ENCODE results near the gene DUSP2. TPM values are rescaled to one million over a fixed set of nuclear protein-coding genes. Genes with fewer than 3 reads are reported as not detected.

DUSP2 gene
- total and polyA plus RNA-seq, 2 donors (not counting 1 experiment from before 2014, with no cell fraction given) = 0.17 to 0.33 TPM

- Histone ChIP-seq H4K20me1 (ENCODE audit: control insufficient read depth, extremely low read depth, insufficient read depth, low read length) (no peaks in the 10 kb centered on the region), H3K9me3 (ENCODE audit: control insufficient read depth, insufficient read depth, low read depth, low read length) (no peaks in the 10 kb centered on the region), H3K9ac (ENCODE audit: insufficient read depth, low read length) (no peak within 1 kb of the TSS), H3K27me3 (ENCODE audit: control insufficient read depth, insufficient read depth, low read length) (peaks cover 36% of the 10 kb centered on the region), H3K79me2 (ENCODE audit: control insufficient read depth, insufficient read depth, low read length) (no peaks in the 10 kb centered on the region), H2AFZ (ENCODE audit: low read length) (no peak within 1 kb of the TSS), H3K27ac (ENCODE audit: insufficient read depth, low read length) (no peak within 1 kb of the TSS), H3K4me2 (ENCODE audit: extremely low read depth, insufficient read depth, low read length) (no peak within 1 kb of the TSS), H3K36me3 (ENCODE audit: control insufficient read depth, insufficient read depth, low read length) (no peaks in the 10 kb centered on the region), H3K4me1 (ENCODE audit: control insufficient read depth, extremely low read depth, insufficient read depth, low read length) (no peaks in the 10 kb centered on the region), H3K4me3 (replicated peaks in 1 of 4; ENCODE audit: control extremely low read depth in 1 of 4, insufficient read depth in 1 of 4, low read depth in 3 of 4, low read length in 4 of 4) (no peak within 1 kb of the TSS)
- no peak for TF ChIP-seq EZH2 (IDR thresholded peaks at IDR 0.05; ENCODE audit: low read length, missing control alignments)
- TF ChIP-seq, protein P1, sequence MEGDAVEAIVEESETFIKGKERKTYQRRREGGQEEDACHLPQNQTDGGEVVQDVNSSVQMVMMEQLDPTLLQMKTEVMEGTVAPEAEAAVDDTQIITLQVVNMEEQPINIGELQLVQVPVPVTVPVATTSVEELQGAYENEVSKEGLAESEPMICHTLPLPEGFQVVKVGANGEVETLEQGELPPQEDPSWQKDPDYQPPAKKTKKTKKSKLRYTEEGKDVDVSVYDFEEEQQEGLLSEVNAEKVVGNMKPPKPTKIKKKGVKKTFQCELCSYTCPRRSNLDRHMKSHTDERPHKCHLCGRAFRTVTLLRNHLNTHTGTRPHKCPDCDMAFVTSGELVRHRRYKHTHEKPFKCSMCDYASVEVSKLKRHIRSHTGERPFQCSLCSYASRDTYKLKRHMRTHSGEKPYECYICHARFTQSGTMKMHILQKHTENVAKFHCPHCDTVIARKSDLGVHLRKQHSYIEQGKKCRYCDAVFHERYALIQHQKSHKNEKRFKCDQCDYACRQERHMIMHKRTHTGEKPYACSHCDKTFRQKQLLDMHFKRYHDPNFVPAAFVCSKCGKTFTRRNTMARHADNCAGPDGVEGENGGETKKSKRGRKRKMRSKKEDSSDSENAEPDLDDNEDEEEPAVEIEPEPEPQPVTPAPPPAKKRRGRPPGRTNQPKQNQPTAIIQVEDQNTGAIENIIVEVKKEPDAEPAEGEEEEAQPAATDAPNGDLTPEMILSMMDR (conservative IDR thresholded peaks at IDR 0.05 in 1 of 2, IDR thresholded peaks at IDR 0.05 in 1 of 2; ENCODE audit: low read depth in 1 of 2, low read length in 2 of 2) = no peak
- peak in 1 of 2 donors; percentile 19 for DNase-seq (ENCODE audit: low read depth in 2 of 2)
Measured at GRCh38 chr2:96116424-96116878, 28.8 kb downstream of the DUSP2 start, which contains the start of gene ADRA2B. ADRA2B (minus strand) TSS chr2:96116571; CDS start chr2:96116149, 422 bp downstream.

DNA sequence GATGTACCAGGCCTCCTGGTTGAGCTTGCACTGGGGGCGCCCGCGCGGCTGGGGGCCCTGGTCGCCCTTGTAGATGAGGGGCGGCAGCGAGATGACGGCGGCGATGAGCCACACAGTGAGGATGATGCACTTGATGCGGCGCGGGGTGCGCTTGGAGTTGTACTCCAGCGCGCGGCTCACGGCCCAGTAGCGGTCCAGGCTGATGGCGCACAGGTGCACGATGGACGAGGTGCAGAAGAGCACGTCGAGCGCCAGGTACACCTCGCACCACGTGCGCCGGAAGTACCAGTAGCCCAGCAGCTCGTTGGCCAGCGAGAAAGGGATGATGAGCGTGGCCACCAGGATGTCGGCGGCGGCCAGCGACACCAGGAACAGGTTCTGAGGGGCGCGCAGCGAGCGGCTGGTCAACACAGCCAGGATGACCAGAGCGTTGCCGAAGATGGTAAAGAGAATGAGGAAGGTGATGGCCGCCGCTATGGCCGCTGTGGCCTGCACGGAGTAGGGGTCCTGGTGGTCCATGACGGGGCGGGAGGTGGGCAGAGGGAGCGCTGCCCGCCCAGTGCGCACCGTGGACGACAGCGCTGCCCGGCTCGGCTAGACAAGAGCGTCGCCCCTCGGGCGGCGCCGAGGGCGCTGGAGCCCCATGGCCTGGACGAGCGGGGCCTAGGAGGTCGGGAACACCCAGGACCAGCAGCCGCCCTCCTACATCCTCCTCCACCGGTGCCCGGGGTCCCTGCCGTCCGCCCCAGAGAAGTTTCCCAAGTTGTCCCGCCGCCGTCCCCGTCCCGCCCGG is 29.4 kb downstream of the DUSP2 start:
- no peaks in the 10 kb centered on the region for H3K4me1 ChIP-seq (ENCODE audit: control insufficient read depth, extremely low read depth, insufficient read depth, low read length)
- H3K4me3 ChIP-seq (replicated peaks in 1 of 4; ENCODE audit: control extremely low read depth in 1 of 4, insufficient read depth in 1 of 4, low read depth in 3 of 4, low read length in 4 of 4) = no peak overlapping the region
- no peaks in the 10 kb centered on the region for H4K20me1 ChIP-seq (ENCODE audit: control insufficient read depth, extremely low read depth, insufficient read depth, low read length)
- DNase-seq (ENCODE audit: low read depth in 2 of 2) = no peak
- H3K27ac ChIP-seq (ENCODE audit: insufficient read depth, low read length) = no peak overlapping the region
- no peaks in the 10 kb centered on the region for H3K36me3 ChIP-seq (ENCODE audit: control insufficient read depth, insufficient read depth, low read length)
- H3K27me3 ChIP-seq (ENCODE audit: control insufficient read depth, insufficient read depth, low read length) = peaks cover 36% of the 10 kb centered on the region
- no peak overlapping the region for H3K4me2 ChIP-seq (ENCODE audit: extremely low read depth, insufficient read depth, low read length)
- peak; percentile 85 for TF ChIP-seq EZH2 (IDR thresholded peaks at IDR 0.05; ENCODE audit: low read length, missing control alignments)
- TF ChIP-seq, protein P1 (conservative IDR thresholded peaks at IDR 0.05 in 1 of 2, IDR thresholded peaks at IDR 0.05 in 1 of 2; ENCODE audit: low read depth in 1 of 2, low read length in 2 of 2) = no peak
- no peaks in the 10 kb centered on the region for H3K79me2 ChIP-seq (ENCODE audit: control insufficient read depth, insufficient read depth, low read length)
- H3K9ac ChIP-seq (ENCODE audit: insufficient read depth, low read length) = no peak overlapping the region
- H3K9me3 ChIP-seq (ENCODE audit: control insufficient read depth, insufficient read depth, low read depth, low read length) = no peaks in the 10 kb centered on the region
- no peak overlapping the region for H2AFZ ChIP-seq (ENCODE audit: low read length)

DNA sequence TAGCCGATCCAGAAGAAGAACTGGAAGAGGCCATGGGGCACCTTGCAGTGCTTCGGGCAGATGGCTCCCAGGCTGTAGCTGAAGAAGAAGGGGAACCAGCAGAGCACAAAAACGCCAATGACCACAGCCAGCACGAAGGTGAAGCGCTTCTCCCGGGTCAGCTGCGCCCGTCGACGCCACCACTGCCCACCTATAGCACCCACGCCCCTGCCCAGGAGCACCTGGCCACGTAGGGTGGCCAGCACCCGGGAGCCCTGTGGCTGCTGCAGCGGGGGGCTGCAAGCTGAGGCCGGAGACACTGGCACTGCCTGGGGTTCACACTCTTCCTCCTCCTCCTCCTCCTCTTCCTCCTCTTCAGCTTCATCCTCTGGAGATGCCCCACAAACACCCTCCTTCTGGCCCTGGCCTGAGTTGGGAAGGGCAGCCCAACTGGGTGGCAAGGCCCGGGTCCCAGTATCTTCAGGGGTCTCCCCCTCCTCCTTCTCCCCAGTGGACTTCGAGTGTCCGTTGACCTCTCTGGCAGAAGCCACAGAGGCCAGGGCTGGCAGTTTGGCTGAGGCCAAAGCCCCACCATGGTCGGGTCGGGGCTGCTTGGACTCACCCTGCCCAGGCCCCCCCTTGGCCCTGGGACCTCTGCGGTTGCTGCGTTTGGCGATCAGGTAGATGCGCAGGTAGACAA is 30.2 kb downstream of the DUSP2 start:
- H3K4me1 ChIP-seq (ENCODE audit: control insufficient read depth, extremely low read depth, insufficient read depth, low read length) = no peaks in the 10 kb centered on the region
- no peak overlapping the region for H3K4me2 ChIP-seq (ENCODE audit: extremely low read depth, insufficient read depth, low read length)
- no peaks in the 10 kb centered on the region for H3K79me2 ChIP-seq (ENCODE audit: control insufficient read depth, insufficient read depth, low read length)
- no peak overlapping the region for H3K4me3 ChIP-seq (replicated peaks in 1 of 4; ENCODE audit: control extremely low read depth in 1 of 4, insufficient read depth in 1 of 4, low read depth in 3 of 4, low read length in 4 of 4)
- no peak for DNase-seq (ENCODE audit: low read depth in 2 of 2)
- TF ChIP-seq EZH2 (IDR thresholded peaks at IDR 0.05; ENCODE audit: low read length, missing control alignments) = no peak
- TF ChIP-seq, protein P1 (conservative IDR thresholded peaks at IDR 0.05 in 1 of 2, IDR thresholded peaks at IDR 0.05 in 1 of 2; ENCODE audit: low read depth in 1 of 2, low read length in 2 of 2) = no peak
- no peaks in the 10 kb centered on the region for H3K36me3 ChIP-seq (ENCODE audit: control insufficient read depth, insufficient read depth, low read length)
- H3K9ac ChIP-seq (ENCODE audit: insufficient read depth, low read length) = no peak overlapping the region
- no peak overlapping the region for H3K27ac ChIP-seq (ENCODE audit: insufficient read depth, low read length)
- no peaks in the 10 kb centered on the region for H4K20me1 ChIP-seq (ENCODE audit: control insufficient read depth, extremely low read depth, insufficient read depth, low read length)
- no peak overlapping the region for H2AFZ ChIP-seq (ENCODE audit: low read length)
- H3K9me3 ChIP-seq (ENCODE audit: control insufficient read depth, insufficient read depth, low read depth, low read length) = no peaks in the 10 kb centered on the region
- peaks cover 29% of the 10 kb centered on the region for H3K27me3 ChIP-seq (ENCODE audit: control insufficient read depth, insufficient read depth, low read length)

Data from fibroblast of lung (primary cell).